Lower leg skin (tissue), 4 donors: Measurements from ENCODE around the gene PPP6R3. TPM values are rescaled to one million over a fixed set of nuclear protein-coding genes. Genes with fewer than 3 reads are reported as not detected.
"Not testable (repeated sequence)": the region's sequence is repeated elsewhere in the genome, so short reads cannot be mapped to it uniquely, and the experiment has no call there.

ENCODE experiments used
- DNase-seq, 2 donors: peaks; one replicate each; pipeline ENCODE4 v3.0.0-alpha.2; 2019; ENCODE audit warnings: low spot score in 2 of 2
- H3K4me3 ChIP-seq: fragments of 200-600 bp; sonication (generic); 2 replicates; pipeline ENCODE4 v1.5.1; 2017; ENCODE audit warnings: mild to moderate bottlenecking, low read depth; ENCODE audit not compliant: poor library complexity, severe bottlenecking
- CTCF ChIP-seq, 3 donors: fragments of 450-650 bp; IDR thresholded peaks; one replicate each; pipeline ENCODE4 v1.5.1; 2016; ENCODE audit warnings: antibody characterized with exemption in 3 of 3, mild to moderate bottlenecking in 3 of 3, moderate library complexity in 2 of 3
- POLR2A ChIP-seq, 2 donors: fragments of 450-650 bp; IDR thresholded peaks; one replicate each; pipeline ENCODE4 v1.6.1; 2016 to 2017; ENCODE audit warnings: antibody characterized with exemption in 2 of 2, mild to moderate bottlenecking in 1 of 2, moderate library complexity in 1 of 2
- WGBS, 2 donors: methylation state at CpG; one replicate each; pipeline ENCODE4 v1.1.5; 2018; 5-methylcytosine and 5-hydroxymethylcytosine counted together
- intact Hi-C: fragments of 100-400 bp; cut with DNase I; formaldehyde crosslinking; loops from one replicate; pipeline ENCODE4 v1.15.0; 2023; ENCODE audit warnings: low total_unique reads
- total RNA-seq, 4 donors: library from RNA; depleted of rRNA; stranded (reverse); fragments of >200 nt; gene quantifications; one replicate each; pipeline ENCODE4 v1.1.0, GENCODE V29; 2016

The PPP6R3 gene
- total RNA-seq, 4 donors from 2014 or later, result 74.2 to 119 (median 88.6) TPM

GRCh38 chr11:68455485-68455884 is 5.1 kb upstream of the PPP6R3 start:
- 35 to 50% methylated on average over 8 of the region's 8 CpGs for WGBS, 2 donors
- peak in 1 of 2 donors; percentile 83 for DNase-seq
- intact Hi-C loops, result no loop called here
- TF ChIP-seq POLR2A (IDR thresholded peaks at IDR 0.05), result no peak
- TF ChIP-seq CTCF (IDR thresholded peaks at IDR 0.05), result no peak
- no peak overlapping the region for H3K4me3 ChIP-seq

- DNase-seq, result peak in 1 of 2 donors; percentile 46
- intact Hi-C loops, result no loop called here
- TF ChIP-seq POLR2A (IDR thresholded peaks at IDR 0.05) (no peak), CTCF (IDR thresholded peaks at IDR 0.05) (no peak)
- no peak overlapping the region for H3K4me3 ChIP-seq
- WGBS, 2 donors, result 77 to 88% methylated on average over 7 of the region's 8 CpGs
Observed at GRCh38 chr11:68457216-68457897, 3.2 kb upstream of the PPP6R3 start.

GRCh38 chr11:68457898-68458249 is 2.7 kb upstream of the PPP6R3 start:
- no peak overlapping the region for H3K4me3 ChIP-seq
- DNase-seq, result peak in 1 of 2 donors; percentile 80
- intact Hi-C loops, result no loop called here
- 68 to 72% methylated on average over 7 of the region's 7 CpGs for WGBS, 2 donors
- TF ChIP-seq CTCF (IDR thresholded peaks at IDR 0.05), result no peak
- no peak for TF ChIP-seq POLR2A (IDR thresholded peaks at IDR 0.05)

- 87 to 90% methylated on average over 6 of the region's 6 CpGs for WGBS, 2 donors
- DNase-seq, result peak in 1 of 2 donors; percentile 32
- intact Hi-C loops, result not testable (repeated sequence)
Observed at GRCh38 chr11:68458340-68458739, 2.2 kb upstream of the PPP6R3 start.

GRCh38 chr11:68459886-68460740 is 439 bp upstream of the PPP6R3 start:
- 3 to 4% methylated on average over 52 to 53 of the region's 56 CpGs for WGBS, 2 donors
- no peak for TF ChIP-seq CTCF (IDR thresholded peaks at IDR 0.05)
- peak overlapping the region; percentile 64 for H3K4me3 ChIP-seq
- DNase-seq, result peak; percentile 97 to 99
- intact Hi-C loops, result no loop called here

More at GRCh38 chr11:68458340-68458739, 2.2 kb upstream of the PPP6R3 start:
- H3K4me3 ChIP-seq, result not testable (repeated sequence)

- TF ChIP-seq POLR2A (IDR thresholded peaks at IDR 0.05), result no peak
- TF ChIP-seq CTCF (IDR thresholded peaks at IDR 0.05), result no peak
- 2% methylated on average over 12 of the region's 12 CpGs for WGBS, 2 donors
- no peak for DNase-seq
- intact Hi-C loops, result no loop called here
- peak overlapping the region; percentile 64 for H3K4me3 ChIP-seq
Observed at GRCh38 chr11:68461575-68461917, 994 bp downstream of the PPP6R3 start.
